Measurements from ENCODE around the gene CD7.

The CD7 gene

DNA sequence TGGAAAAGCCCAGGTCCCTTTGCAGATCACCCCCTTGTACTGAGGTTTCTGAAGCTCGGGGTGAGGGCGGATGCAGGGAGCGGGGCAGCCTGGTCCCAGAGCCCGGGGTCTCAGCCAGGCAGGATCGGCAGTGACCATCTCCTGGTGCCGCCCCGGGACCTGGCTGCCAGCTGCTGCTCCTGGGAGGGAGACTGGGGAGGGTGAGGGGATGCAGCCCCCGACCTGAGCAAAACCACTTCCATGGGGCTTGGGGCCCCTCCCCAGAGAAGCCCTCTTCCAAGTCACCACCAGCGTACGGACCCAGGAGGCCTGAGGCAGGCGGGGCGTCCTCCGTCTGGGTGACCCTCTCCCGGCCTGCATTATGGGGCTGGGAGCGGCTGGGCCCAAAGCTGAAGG lies 14.8 kb downstream of the CD7 start:
- H3K4me1 Mint-ChIP-seq (ENCODE audit: low read depth) = peaks cover 92% of the 10 kb centered on the region
- peak overlapping the region; percentile 93 for H3K27ac Mint-ChIP-seq
- H3K4me3 Mint-ChIP-seq = peak overlapping the region; percentile 79
- no peaks in the 10 kb centered on the region for H3K9me3 Mint-ChIP-seq
- H3K36me3 Mint-ChIP-seq (ENCODE audit: low read depth) = no peaks in the 10 kb centered on the region
- H3K27me3 Mint-ChIP-seq = no peaks in the 10 kb centered on the region

DNA sequence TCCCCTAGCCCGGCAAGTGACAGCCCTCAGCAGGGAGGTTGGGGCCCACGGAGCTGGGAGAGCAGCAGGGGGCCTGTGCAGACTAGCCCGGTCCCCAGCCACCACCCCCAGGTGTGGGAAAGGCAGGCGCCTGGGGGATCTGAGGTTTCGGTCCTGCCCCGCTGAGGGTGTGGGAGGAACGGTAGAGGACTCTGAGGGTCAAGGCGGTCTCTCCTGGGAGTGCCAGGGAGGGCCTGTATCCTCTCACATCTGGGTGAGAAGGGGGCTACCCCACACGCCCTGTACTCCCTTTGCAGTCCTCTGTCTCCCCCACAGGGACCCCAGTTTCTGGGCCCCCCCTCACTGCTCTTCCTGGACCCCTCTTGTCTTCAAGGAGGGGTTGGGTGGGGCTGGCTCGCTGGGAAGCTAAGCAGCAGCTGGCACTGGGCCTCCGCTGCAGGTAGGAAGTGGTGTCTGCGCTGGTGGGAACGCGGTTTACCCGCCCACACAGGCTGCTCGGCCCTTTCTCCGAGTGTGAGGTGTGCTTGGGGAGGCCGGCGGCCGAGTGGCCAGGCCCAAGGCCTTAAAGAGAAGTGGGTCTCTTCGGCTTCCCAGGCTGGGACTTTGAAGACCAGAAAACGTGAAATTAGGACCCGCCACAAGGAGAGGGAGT lies 15.4 kb downstream of the CD7 start:
- H3K4me1 Mint-ChIP-seq (ENCODE audit: low read depth) = peaks cover 97% of the 10 kb centered on the region
- H3K4me3 Mint-ChIP-seq = peak overlapping the region; percentile 79
- H3K9me3 Mint-ChIP-seq = no peaks in the 10 kb centered on the region
- H3K36me3 Mint-ChIP-seq (ENCODE audit: low read depth) = no peaks in the 10 kb centered on the region
- H3K27me3 Mint-ChIP-seq = no peaks in the 10 kb centered on the region
- H3K27ac Mint-ChIP-seq = peak overlapping the region; percentile 100

- Mint-ChIP-seq H3K4me3 (peak overlapping the region; percentile 94), H3K36me3 (ENCODE audit: low read depth) (no peaks in the 10 kb centered on the region), H3K9me3 (no peaks in the 10 kb centered on the region), H3K4me1 (ENCODE audit: low read depth) (peaks cover 97% of the 10 kb centered on the region), H3K27me3 (no peaks in the 10 kb centered on the region), H3K27ac (peak overlapping the region; percentile 100)
These were observed 16.0 kb downstream of the CD7 start for GRCh38 chr17:82301300-82301915.

DNA sequence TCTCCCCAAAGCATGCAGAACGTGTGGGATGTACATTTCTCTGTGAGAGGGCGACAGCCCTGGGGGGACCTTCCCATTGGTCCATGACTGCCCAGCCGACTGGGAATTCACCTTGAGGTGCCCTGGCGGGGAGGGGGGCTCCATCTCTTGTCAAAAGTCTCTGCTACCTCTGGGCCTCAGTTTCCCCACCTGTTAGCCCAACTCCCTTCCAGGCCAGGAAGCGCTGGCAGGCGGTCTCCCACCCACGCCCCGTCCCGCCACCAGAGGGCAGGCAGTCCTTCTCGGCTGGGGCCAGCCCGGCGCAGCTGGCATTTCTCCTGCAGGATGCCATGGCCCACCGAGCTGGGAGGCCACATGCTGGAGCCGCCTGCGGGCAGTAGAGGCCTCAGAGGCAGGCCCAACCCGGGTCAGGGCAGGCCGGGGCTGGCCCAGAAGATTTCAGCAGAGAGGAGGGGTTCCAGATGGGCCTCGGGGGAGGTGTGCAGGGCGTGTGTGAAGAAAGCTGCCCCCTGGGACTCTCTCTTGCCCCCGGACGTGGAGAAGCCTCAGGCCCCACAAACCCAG lies 16.6 kb downstream of the CD7 start:
- Mint-ChIP-seq H3K9me3 (no peaks in the 10 kb centered on the region), H3K27ac (peak overlapping the region; percentile 100), H3K36me3 (ENCODE audit: low read depth) (no peaks in the 10 kb centered on the region), H3K27me3 (no peaks in the 10 kb centered on the region), H3K4me1 (ENCODE audit: low read depth) (peaks cover 94% of the 10 kb centered on the region), H3K4me3 (peak overlapping the region; percentile 94)

- Mint-ChIP-seq H3K27me3 (no peaks in the 10 kb centered on the region), H3K4me3 (peak overlapping the region; percentile 94), H3K27ac (peak overlapping the region; percentile 100), H3K36me3 (ENCODE audit: low read depth) (no peaks in the 10 kb centered on the region), H3K9me3 (no peaks in the 10 kb centered on the region), H3K4me1 (ENCODE audit: low read depth) (peaks cover 94% of the 10 kb centered on the region)
These were observed 17.2 kb downstream of the CD7 start for GRCh38 chr17:82300228-82300627.

DNA sequence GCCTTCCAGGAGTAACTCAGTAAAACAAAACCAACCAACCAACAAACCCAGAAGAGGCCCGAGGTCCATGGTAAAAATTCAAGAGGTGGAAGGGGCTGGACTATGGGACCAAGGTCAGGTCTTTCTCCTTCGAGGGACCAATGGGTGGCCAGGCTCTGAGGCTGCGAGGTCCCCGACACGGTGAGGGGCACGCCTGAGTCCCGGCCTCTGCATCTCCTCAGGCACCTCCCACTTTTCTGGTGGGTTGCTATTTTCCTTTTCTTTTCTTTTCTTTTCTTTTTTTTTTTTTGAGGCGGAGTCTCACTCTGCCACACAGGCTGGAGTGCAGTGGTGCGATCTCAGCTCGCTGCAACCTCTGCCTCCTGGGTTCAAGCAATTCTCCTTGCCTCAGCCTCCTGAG lies 18.0 kb downstream of the CD7 start:
- H3K4me3 Mint-ChIP-seq = peak overlapping the region; percentile 94
- no peaks in the 10 kb centered on the region for H3K27me3 Mint-ChIP-seq
- no peaks in the 10 kb centered on the region for H3K9me3 Mint-ChIP-seq
- peaks cover 91% of the 10 kb centered on the region for H3K4me1 Mint-ChIP-seq (ENCODE audit: low read depth)
- H3K27ac Mint-ChIP-seq = peak overlapping the region; percentile 100
- no peaks in the 10 kb centered on the region for H3K36me3 Mint-ChIP-seq (ENCODE audit: low read depth)

GRCh38 chr17:82298538-82299421 lies 18.6 kb downstream of the CD7 start:
- Mint-ChIP-seq H3K27ac (peak overlapping the region; percentile 100), H3K4me3 (peak overlapping the region; percentile 94), H3K4me1 (ENCODE audit: low read depth) (peaks cover 93% of the 10 kb centered on the region), H3K9me3 (no peaks in the 10 kb centered on the region), H3K36me3 (ENCODE audit: low read depth) (no peaks in the 10 kb centered on the region), H3K27me3 (no peaks in the 10 kb centered on the region)

DNA sequence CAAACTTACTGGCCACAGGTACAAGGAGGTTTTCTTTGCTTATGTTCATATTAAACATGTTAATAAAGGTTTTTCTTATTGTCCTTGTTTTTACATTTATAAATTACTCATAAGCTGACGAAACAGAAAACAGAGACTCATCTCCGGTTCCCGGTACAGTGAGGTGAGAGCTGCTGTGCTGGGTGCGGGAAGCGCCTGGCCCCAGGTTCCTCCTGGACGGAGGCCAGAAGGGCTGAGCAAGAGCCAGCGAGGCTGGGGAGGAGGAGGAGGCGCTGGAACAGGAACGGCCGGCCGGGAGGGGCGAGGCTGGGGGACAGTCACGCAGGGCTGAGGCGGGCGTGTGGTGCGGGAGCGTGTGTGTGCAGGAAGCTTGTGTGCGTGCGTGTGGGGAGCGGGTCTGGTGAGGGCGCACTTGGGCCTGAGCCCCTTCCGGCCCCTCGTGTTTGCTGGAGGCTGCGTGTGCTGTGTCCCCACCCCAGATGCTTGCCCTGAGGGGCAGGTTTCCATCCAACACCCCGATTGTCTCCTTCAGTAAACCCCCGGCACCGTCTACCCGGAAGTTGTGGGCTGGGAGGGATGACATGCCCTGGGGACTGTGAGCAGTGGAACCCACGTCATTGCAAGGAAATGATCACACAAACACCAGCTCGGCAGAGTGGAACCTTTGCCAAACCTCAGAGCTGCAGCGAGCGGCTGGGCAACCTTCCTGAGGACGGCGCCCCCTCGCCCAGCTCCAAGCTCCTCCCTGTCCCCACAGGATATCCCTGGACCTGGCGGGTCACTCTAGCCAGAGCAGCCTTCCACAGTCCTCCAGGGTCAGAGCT lies 19.5 kb downstream of the CD7 start:
- peaks cover 88% of the 10 kb centered on the region for H3K4me1 Mint-ChIP-seq (ENCODE audit: low read depth)
- H3K27me3 Mint-ChIP-seq = no peaks in the 10 kb centered on the region
- H3K9me3 Mint-ChIP-seq = no peaks in the 10 kb centered on the region
- H3K4me3 Mint-ChIP-seq = peak overlapping the region; percentile 94
- H3K27ac Mint-ChIP-seq = peak overlapping the region; percentile 100
- H3K36me3 Mint-ChIP-seq (ENCODE audit: low read depth) = no peaks in the 10 kb centered on the region

DNA sequence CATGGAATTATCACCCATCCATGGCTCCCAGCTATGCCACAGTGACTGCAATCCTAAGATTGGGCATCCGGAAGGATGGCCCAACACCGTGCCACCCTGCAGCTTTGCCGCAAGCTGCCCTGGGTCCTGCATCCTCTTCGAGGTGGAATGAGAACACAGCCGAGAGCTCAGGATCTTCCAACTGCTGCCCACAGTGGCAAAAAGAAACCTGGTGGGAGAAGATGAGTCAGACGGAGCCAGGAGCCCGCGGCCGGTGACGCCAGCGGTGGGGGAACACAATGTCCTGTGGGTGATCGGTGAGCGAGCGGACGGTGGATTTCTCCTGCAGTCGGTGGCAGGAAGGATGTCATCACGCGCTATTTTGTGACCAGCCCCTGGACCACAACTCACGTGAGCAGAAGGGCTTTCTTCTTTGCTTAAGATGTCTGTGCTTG lies 20.1 kb downstream of the CD7 start:
- H3K27me3 Mint-ChIP-seq = no peaks in the 10 kb centered on the region
- peak overlapping the region; percentile 94 for H3K4me3 Mint-ChIP-seq
- peaks cover 82% of the 10 kb centered on the region for H3K4me1 Mint-ChIP-seq (ENCODE audit: low read depth)
- H3K36me3 Mint-ChIP-seq (ENCODE audit: low read depth) = no peaks in the 10 kb centered on the region
- peak overlapping the region; percentile 100 for H3K27ac Mint-ChIP-seq
- no peaks in the 10 kb centered on the region for H3K9me3 Mint-ChIP-seq

DNA sequence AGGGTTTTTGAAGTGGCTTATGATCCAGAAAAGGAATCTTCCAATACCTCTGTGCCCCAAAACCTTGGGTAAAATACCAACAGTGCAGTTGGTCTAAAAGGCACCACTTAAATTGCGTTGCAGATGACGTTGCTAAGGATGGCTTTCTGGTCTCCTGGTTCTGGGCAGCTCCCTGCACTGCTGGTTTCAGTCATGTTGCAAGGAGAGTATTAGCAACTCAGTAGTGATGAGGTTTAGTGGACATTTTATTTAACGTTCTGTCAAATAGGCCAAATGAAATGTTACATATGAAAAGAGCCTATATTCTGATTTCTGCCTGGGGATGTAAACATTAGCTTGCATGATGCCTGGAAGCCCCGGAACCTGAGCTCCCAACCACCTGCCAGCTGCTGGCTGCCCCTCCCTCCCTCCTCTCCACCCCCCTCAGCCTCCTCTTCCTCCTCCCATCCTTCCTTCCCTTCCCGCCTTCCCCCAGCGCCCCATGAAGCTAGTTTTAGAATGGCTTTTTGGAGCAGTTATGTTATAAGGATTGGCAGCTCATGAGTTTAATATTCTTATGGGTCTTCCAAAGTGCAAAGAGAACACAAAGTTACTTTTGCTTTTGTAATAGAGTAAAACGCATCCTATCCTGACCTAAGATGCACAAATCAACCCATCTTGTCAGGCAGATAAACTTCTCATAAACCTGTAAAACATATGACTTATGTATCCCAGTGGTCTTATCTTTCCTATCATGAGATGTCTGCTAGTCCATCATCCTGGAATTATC lies 20.7 kb downstream of the CD7 start:
- Mint-ChIP-seq H3K4me3 (peak overlapping the region; percentile 94), H3K9me3 (no peaks in the 10 kb centered on the region), H3K36me3 (ENCODE audit: low read depth) (no peaks in the 10 kb centered on the region), H3K27me3 (no peaks in the 10 kb centered on the region), H3K27ac (peak overlapping the region; percentile 100), H3K4me1 (ENCODE audit: low read depth) (peaks cover 79% of the 10 kb centered on the region)

DNA sequence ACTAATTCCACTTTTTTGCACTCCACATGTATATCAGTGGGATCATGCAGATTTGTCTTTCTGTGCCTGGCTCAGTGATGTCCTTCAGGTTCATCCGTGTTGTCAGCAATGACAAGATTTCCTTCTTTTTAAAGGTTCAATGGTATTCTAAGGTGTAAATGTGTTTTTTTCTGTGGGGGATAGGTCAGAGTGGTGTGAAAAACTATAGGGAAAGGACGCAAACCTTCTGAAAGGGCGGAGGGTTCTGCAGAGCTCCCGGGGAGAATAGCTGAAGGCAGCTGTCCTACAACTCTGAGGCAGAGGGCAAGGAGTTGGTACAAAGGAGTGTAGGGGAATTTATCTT lies 22.0 kb downstream of the CD7 start:
- Mint-ChIP-seq H3K4me3 (no peak overlapping the region), H3K27ac (no peak overlapping the region), H3K4me1 (ENCODE audit: low read depth) (peaks cover 72% of the 10 kb centered on the region)

DNA sequence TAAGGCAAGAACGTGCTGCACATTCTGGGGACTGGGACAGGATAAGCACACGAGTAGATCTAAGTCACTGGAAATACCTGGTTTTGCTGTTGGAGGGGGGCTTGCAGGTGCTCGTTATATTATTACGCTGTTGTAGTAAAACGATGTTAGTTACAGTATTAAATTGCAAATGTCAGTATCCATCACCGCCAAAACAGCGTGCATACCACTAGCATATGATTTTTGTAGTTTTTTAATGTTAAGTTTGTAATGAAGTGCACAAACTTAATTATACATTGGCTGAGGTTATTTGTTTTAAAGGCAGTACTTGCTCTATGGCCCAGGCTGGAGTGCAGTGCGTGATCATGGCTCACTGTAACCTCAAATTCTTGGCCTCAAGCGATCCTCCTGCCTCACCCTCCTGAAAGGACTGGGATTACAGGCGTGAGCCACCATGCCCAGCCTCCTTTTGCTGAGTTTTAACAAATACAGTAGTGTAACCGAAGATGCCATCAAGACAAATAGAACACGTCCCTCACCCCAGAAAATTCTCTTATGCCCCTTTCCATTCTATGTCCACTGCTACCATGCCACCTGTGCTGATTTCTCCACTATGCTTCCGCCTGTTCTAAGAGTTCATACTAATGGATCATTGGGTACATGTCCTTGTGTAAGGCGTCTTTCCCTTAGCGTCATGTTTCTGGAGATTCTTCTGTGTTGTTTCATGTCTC lies 23.2 kb downstream of the CD7 start:
- Mint-ChIP-seq H3K4me3 (peak overlapping the region; percentile 65), H3K4me1 (ENCODE audit: low read depth) (peaks cover 61% of the 10 kb centered on the region), H3K9me3 (no peaks in the 10 kb centered on the region), H3K36me3 (ENCODE audit: low read depth) (no peaks in the 10 kb centered on the region), H3K27me3 (no peaks in the 10 kb centered on the region), H3K27ac (peak overlapping the region; percentile 85)

More for the DNA sequence above, 22.0 kb downstream of the CD7 start:
- Mint-ChIP-seq H3K27me3 (no peaks in the 10 kb centered on the region), H3K9me3 (no peaks in the 10 kb centered on the region), H3K36me3 (ENCODE audit: low read depth) (no peaks in the 10 kb centered on the region)

Measured in stimulated activated naive CD8-positive, alpha-beta T cell treated with anti-CD3 and anti-CD28 coated beads, Interleukin-15, Interleukin-2, amounts not matched to agents 100 ng/mL and 50 ng/mL, for 24 hours (primary cell).